CD4-positive, CD25-positive, alpha-beta regulatory T cell (primary cell): ENCODE measurements around the gene MTHFD1L. TPM values are rescaled to one million over a fixed set of nuclear protein-coding genes. Genes with fewer than 3 reads are reported as not detected.

Source experiments
- ATAC-seq, 2 donors: fragments of 150-1000 bp; cut with Tn5 transposase; one replicate each; pipeline ENCODE4 v1.10.0; 2021; ENCODE audit warnings: low read depth in 2 of 2, moderate number of reproducible peaks in 2 of 2, moderate library complexity in 1 of 2
- DNase-seq, 3 donors: peaks; one replicate each; pipeline versions ENCODE4 v3.0.0 to v3.0.0-alpha.2; 2012 to 2022; ENCODE audit warnings: mixed read lengths in 1 of 3
- H3K27ac ChIP-seq: one replicate; pipeline ENCODE4 v1.7.0; 2013; ENCODE audit warnings: mild to moderate bottlenecking, low read length; ENCODE audit not compliant: insufficient read depth, poor library complexity, severe bottlenecking
- H3K27me3 ChIP-seq: one replicate; pipeline ENCODE4 v1.7.0; 2013; ENCODE audit warnings: low read length; ENCODE audit not compliant: control insufficient read depth, insufficient read depth
- H3K36me3 ChIP-seq: one replicate; pipeline ENCODE4 v1.7.0; 2013; ENCODE audit warnings: mild to moderate bottlenecking, low read length, moderate library complexity; ENCODE audit not compliant: control insufficient read depth, insufficient read depth
- H3K4me1 ChIP-seq: 2 replicates; pipeline ENCODE4 v1.7.0; 2013; ENCODE audit warnings: mild to moderate bottlenecking, low read length; ENCODE audit not compliant: insufficient read depth, control insufficient read depth, poor library complexity, severe bottlenecking
- H3K4me3 ChIP-seq: one replicate; pipeline ENCODE4 v1.7.0; 2013; ENCODE audit warnings: low read depth, mild to moderate bottlenecking, low read length, moderate library complexity
- H3K9me3 ChIP-seq, 2 experiments: 1 replicate in 1 of 2; 2 replicates in 1 of 2; pipeline ENCODE4 v1.7.0; 2013; ENCODE audit warnings: low read length in 2 of 2, mild to moderate bottlenecking in 1 of 2, moderate library complexity in 1 of 2; ENCODE audit not compliant: control insufficient read depth in 2 of 2
- H3K27ac Mint-ChIP-seq, 3 donors: one replicate each; pipeline ENCODE4 v1.8.0; 2020 to 2022; ENCODE audit warnings: mild to moderate bottlenecking in 3 of 3, mixed read lengths in 3 of 3, moderate library complexity in 2 of 3
- H3K27me3 Mint-ChIP-seq: one replicate; pipeline ENCODE4 v1.8.0; 2022; ENCODE audit warnings: mild to moderate bottlenecking, mixed read lengths
- H3K36me3 Mint-ChIP-seq: one replicate; pipeline ENCODE4 v1.8.0; 2020; ENCODE audit warnings: mixed read lengths
- H3K4me1 Mint-ChIP-seq, 4 donors: one replicate each; pipeline ENCODE4 v1.8.0; 2020 to 2022; ENCODE audit warnings: mixed read lengths in 4 of 4, mild to moderate bottlenecking in 1 of 4
- H3K4me3 Mint-ChIP-seq, 4 donors: one replicate each; pipeline ENCODE4 v1.8.0; 2020 to 2022; ENCODE audit warnings: mild to moderate bottlenecking in 4 of 4, mixed read lengths in 4 of 4, moderate library complexity in 3 of 4
- H3K9me3 Mint-ChIP-seq, 7 donors: one replicate each; pipeline ENCODE4 v1.8.0; 2020 to 2022; ENCODE audit warnings: mixed read lengths in 7 of 7, mild to moderate bottlenecking in 3 of 7, moderate library complexity in 2 of 7
- polyA plus RNA-seq, 4 donors: library from polyadenylated mRNA; unstranded; fragments of 300-500 nt; fragmentation: Illumina TruSeq; gene quantifications; one replicate each; pipeline ENCODE4 v1.2.3, GENCODE V29; 2021
- total RNA-seq: library from RNA; stranded (reverse); gene quantifications from one replicate; pipeline ENCODE4 v1.2.3, GENCODE V29; 2022

MTHFD1L gene
- total and polyA plus RNA-seq, 5 donors from 2014 or later, result 2.0 to 11.1 (median 3.4) TPM

GRCh38 chr6:151091571-151091970, 226.1 kb downstream of the MTHFD1L start:
- H3K36me3 Mint-ChIP-seq, result peaks cover 20% of the 10 kb centered on the region

DNA sequence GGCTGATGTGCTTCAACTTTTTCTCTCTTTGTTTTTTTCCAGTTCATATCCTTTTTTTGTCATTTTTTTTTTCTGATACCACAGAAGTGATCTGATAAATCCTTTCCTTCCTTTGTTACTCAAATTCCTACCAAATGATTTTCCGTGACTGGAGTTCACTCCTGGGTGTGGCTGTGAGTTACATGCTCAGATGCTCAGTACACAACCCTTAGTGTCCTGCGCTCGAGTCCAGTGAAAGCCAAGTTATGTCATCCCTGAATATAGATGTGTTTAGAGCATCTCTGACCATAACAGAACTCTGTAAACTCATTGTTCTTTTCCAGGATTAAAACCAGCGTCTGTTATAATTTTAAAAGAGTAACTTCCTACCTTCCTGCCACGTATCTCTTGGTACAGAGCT, 227.1 kb downstream of the MTHFD1L start:
- no peak overlapping the region for H3K27ac Mint-ChIP-seq
- H3K4me3 ChIP-seq, result no peak overlapping the region
- ATAC-seq, result no peak

More at GRCh38 chr6:151091571-151091970, 226.1 kb downstream of the MTHFD1L start:
- H3K27me3 Mint-ChIP-seq, result no peaks in the 10 kb centered on the region
- Histone ChIP-seq H3K36me3 (no peaks in the 10 kb centered on the region), H3K4me1 (no peaks in the 10 kb centered on the region), H3K4me3 (no peak overlapping the region), H3K27me3 (no peaks in the 10 kb centered on the region), H3K9me3 (no peaks in the 10 kb centered on the region), H3K27ac (no peak overlapping the region)
- ATAC-seq, result no peak
- no peak overlapping the region for H3K4me3 Mint-ChIP-seq
- H3K27ac Mint-ChIP-seq, result no peak overlapping the region
- H3K9me3 Mint-ChIP-seq, result peaks cover 0 to 2% (median 0%) of the 10 kb centered on the region in 7 donors
- DNase-seq, result no peak
- no peaks in the 10 kb centered on the region for H3K4me1 Mint-ChIP-seq

DNA sequence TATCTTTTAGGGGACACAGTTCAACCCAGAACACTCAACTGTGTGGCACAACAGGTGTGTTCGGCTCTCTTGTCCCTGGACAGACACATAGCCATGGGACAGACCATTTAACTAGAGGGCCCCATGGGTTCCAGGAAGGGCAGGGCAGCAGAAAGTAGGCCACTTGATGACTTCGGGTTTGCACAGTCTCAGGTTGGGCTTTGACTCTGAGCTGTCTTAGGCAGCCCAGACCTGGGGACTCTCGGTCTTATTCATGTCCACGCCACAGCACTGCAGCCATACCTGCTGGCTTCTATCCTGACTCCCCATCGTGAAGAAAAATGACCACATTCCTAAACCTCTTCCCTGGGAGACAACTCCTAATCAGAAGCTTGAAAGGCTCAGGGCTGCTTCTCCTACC, 228.2 kb downstream of the MTHFD1L start:
- Mint-ChIP-seq H3K27me3 (no peaks in the 10 kb centered on the region), H3K9me3 (peaks cover 0 to 2% (median 0%) of the 10 kb centered on the region in 7 donors), H3K36me3 (peaks cover 20% of the 10 kb centered on the region), H3K4me1 (peaks cover 0 to 10% (median 2%) of the 10 kb centered on the region in 4 donors), H3K4me3 (no peak overlapping the region), H3K27ac (no peak overlapping the region)
- Histone ChIP-seq H3K27ac (no peak overlapping the region), H3K4me1 (no peaks in the 10 kb centered on the region), H3K9me3 (no peaks in the 10 kb centered on the region), H3K4me3 (no peak overlapping the region), H3K36me3 (no peaks in the 10 kb centered on the region), H3K27me3 (no peaks in the 10 kb centered on the region)
- no peak for ATAC-seq
- DNase-seq, result no peak

More for the DNA sequence above, 227.1 kb downstream of the MTHFD1L start:
- no peaks in the 10 kb centered on the region for H3K36me3 ChIP-seq
- Mint-ChIP-seq H3K9me3 (peaks cover 0 to 2% (median 0%) of the 10 kb centered on the region in 7 donors), H3K27me3 (no peaks in the 10 kb centered on the region), H3K36me3 (peaks cover 20% of the 10 kb centered on the region), H3K4me3 (no peak overlapping the region), H3K4me1 (peaks cover 0 to 5% (median 0%) of the 10 kb centered on the region in 4 donors)
- no peak for DNase-seq
- H3K27me3 ChIP-seq, result no peaks in the 10 kb centered on the region
- H3K27ac ChIP-seq, result no peak overlapping the region
- H3K4me1 ChIP-seq, result no peaks in the 10 kb centered on the region
- no peaks in the 10 kb centered on the region for H3K9me3 ChIP-seq

DNA sequence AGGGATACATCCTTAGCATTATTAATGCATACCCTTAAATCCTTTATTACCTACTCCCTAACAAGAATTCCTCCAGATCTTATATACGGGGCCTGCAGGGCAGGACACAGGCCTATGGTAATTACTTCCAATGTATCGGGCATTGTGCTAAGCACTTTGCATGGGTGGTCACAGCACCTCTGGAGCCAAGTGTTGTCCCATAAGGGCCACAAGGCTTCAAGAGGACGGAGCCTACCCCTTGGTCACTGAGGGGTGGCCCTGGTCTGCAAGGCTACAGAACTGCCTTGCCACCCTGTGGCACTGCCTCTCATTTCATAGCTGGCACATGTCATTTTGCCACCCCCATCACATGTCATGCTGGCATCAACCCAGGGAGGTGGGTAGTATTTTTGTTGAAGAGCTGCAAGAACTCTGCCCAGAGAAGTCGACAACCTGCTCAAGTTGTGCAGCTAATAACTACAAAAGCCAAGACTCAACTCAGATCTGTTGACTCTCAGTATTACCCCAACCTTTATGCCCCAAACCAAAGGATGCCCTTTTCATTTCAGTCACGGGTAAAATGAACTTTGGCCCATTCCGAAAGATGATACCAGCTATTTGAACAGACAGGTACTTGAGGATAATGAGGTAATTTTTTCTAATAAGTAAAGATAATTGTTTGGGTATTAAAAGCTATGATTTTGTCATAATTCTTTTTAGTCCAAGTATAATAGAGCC, 230.2 kb downstream of the MTHFD1L start:
- Mint-ChIP-seq H3K36me3 (peaks cover 23% of the 10 kb centered on the region), H3K4me3 (no peak overlapping the region), H3K9me3 (peaks cover 0 to 3% (median 0%) of the 10 kb centered on the region in 7 donors), H3K4me1 (peaks cover 0 to 10% (median 2%) of the 10 kb centered on the region in 4 donors), H3K27me3 (no peaks in the 10 kb centered on the region), H3K27ac (no peak overlapping the region)
- H3K4me3 ChIP-seq, result no peak overlapping the region
- ATAC-seq (no peak), DNase-seq (no peak)
- H3K4me1 ChIP-seq, result no peaks in the 10 kb centered on the region
- H3K27me3 ChIP-seq, result no peaks in the 10 kb centered on the region
- H3K36me3 ChIP-seq, result no peaks in the 10 kb centered on the region
- H3K9me3 ChIP-seq, result no peaks in the 10 kb centered on the region
- no peak overlapping the region for H3K27ac ChIP-seq

DNA sequence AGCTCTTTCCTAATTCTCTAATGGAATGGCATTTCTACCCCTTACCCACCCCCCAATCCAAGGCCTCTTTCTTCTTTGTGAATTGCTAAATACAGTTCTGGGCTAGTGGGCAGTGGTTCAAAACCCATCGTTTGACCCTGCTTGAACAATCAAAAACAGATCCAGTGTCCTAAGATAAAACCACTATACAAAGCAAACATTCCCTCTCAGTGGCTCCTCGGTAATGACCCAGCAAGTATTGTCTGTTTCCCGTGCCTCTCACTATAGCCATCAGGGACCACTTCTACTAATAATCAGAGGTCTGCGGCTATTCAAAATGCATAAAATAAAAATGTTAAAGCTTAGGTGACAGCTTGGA, 230.7 kb downstream of the MTHFD1L start:
- DNase-seq, result no peak
- H3K27ac ChIP-seq, result no peak overlapping the region
- H3K36me3 ChIP-seq, result no peaks in the 10 kb centered on the region
- no peaks in the 10 kb centered on the region for H3K9me3 ChIP-seq
- H3K27me3 ChIP-seq, result no peaks in the 10 kb centered on the region
- no peak overlapping the region for H3K4me3 ChIP-seq
- H3K4me1 Mint-ChIP-seq, result peaks cover 0 to 10% (median 2%) of the 10 kb centered on the region in 4 donors
- no peak overlapping the region for H3K4me3 Mint-ChIP-seq
- H3K4me1 ChIP-seq, result no peaks in the 10 kb centered on the region
- ATAC-seq, result no peak
- H3K27me3 Mint-ChIP-seq, result no peaks in the 10 kb centered on the region
- no peak overlapping the region for H3K27ac Mint-ChIP-seq
- H3K36me3 Mint-ChIP-seq, result peaks cover 23% of the 10 kb centered on the region
- H3K9me3 Mint-ChIP-seq, result peaks cover 0 to 3% (median 0%) of the 10 kb centered on the region in 7 donors

GRCh38 chr6:151096691-151097606, 231.4 kb downstream of the MTHFD1L start:
- H3K27ac Mint-ChIP-seq, result peak overlapping the region in 1 of 3 donors; percentile 11
- no peaks in the 10 kb centered on the region for H3K27me3 Mint-ChIP-seq
- Histone ChIP-seq H3K4me1 (no peaks in the 10 kb centered on the region), H3K27ac (no peak overlapping the region), H3K4me3 (no peak overlapping the region), H3K9me3 (no peaks in the 10 kb centered on the region), H3K36me3 (no peaks in the 10 kb centered on the region), H3K27me3 (no peaks in the 10 kb centered on the region)
- peaks cover 0 to 10% (median 2%) of the 10 kb centered on the region in 4 donors for H3K4me1 Mint-ChIP-seq
- DNase-seq (no peak), ATAC-seq (no peak)
- no peak overlapping the region for H3K4me3 Mint-ChIP-seq
- H3K9me3 Mint-ChIP-seq, result peaks cover 0 to 3% (median 0%) of the 10 kb centered on the region in 7 donors
- H3K36me3 Mint-ChIP-seq, result peaks cover 26% of the 10 kb centered on the region

DNA sequence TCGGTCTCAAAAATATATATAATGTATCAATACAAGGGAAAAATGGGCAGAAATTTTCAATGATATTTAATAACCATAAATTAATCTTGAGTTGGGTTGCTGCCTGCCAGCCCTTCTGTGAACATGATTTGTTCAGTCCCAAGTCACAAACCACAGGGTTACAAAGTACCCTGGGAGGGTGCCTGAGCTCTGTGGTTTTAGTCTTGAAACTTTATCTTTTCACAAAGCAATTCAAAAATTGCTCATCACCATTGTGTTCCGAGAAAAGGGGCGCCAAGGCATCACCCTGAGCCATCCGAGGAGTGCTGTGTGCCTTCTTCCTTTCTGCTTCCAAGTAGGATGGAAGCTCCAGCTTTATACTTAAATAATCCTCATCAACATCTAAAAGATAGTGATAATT, 232.7 kb downstream of the MTHFD1L start:
- H3K36me3 Mint-ChIP-seq, result peaks cover 19% of the 10 kb centered on the region
- Histone ChIP-seq H3K27ac (no peak overlapping the region), H3K36me3 (no peaks in the 10 kb centered on the region), H3K4me1 (no peaks in the 10 kb centered on the region), H3K4me3 (no peak overlapping the region), H3K9me3 (no peaks in the 10 kb centered on the region), H3K27me3 (no peaks in the 10 kb centered on the region)
- H3K9me3 Mint-ChIP-seq, result peaks cover 0 to 3% (median 0%) of the 10 kb centered on the region in 7 donors
- peaks cover 0 to 10% (median 2%) of the 10 kb centered on the region in 4 donors for H3K4me1 Mint-ChIP-seq
- DNase-seq (peak in 1 of 3 donors; percentile 53), ATAC-seq (no peak)
- H3K4me3 Mint-ChIP-seq, result no peak overlapping the region
- H3K27ac Mint-ChIP-seq, result no peak overlapping the region
- no peaks in the 10 kb centered on the region for H3K27me3 Mint-ChIP-seq
